GM18520 (cell line): Measurements from ENCODE around the gene GHRHR.

Experiments
- ATAC-seq: cut with Tn5 transposase; IDR thresholded peaks from one replicate; pipeline ENCODE4 v1.9.1; 2021; ENCODE audit not compliant: unreplicated experiment

The GHRHR gene

GRCh38 chr7:30983914-30984247, 20.1 kb downstream of the GHRHR start:
- ATAC-seq, result no peak

GRCh38 chr7:30984359-30985107, 20.8 kb downstream of the GHRHR start:
- no peak for ATAC-seq

GRCh38 chr7:30985756-30986155, 22.0 kb downstream of the GHRHR start:
- ATAC-seq, result no peak

- ATAC-seq, result no peak
These were observed 22.6 kb downstream of the GHRHR start for GRCh38 chr7:30986331-30986730.

GRCh38 chr7:30986738-30987137, 23.0 kb downstream of the GHRHR start:
- ATAC-seq, result no peak

- ATAC-seq, result no peak
These were observed 23.4 kb downstream of the GHRHR start for GRCh38 chr7:30987178-30987577.

GRCh38 chr7:30987936-30988335, 24.2 kb downstream of the GHRHR start:
- no peak for ATAC-seq

- no peak for ATAC-seq
These were observed 24.7 kb downstream of the GHRHR start for GRCh38 chr7:30988351-30989005.

GRCh38 chr7:30989008-30989823, 25.5 kb downstream of the GHRHR start:
- no peak for ATAC-seq

GRCh38 chr7:30989824-30990672, 26.3 kb downstream of the GHRHR start:
- ATAC-seq, result no peak

GRCh38 chr7:30990673-30991170, 27.0 kb downstream of the GHRHR start:
- no peak for ATAC-seq

GRCh38 chr7:30992414-30992813, 28.7 kb downstream of the GHRHR start:
- no peak for ATAC-seq

- ATAC-seq, result no peak
These were observed 30.7 kb downstream of the GHRHR start for GRCh38 chr7:30994206-30995100.

- ATAC-seq, result no peak
These were observed 31.8 kb downstream of the GHRHR start for GRCh38 chr7:30995536-30995935.

- no peak for ATAC-seq
These were observed 32.5 kb downstream of the GHRHR start for GRCh38 chr7:30996256-30996655.

- no peak for ATAC-seq
These were observed 33.1 kb downstream of the GHRHR start for GRCh38 chr7:30996883-30997282.

GRCh38 chr7:30997316-30997715, 33.6 kb downstream of the GHRHR start:
- ATAC-seq, result no peak

- no peak for ATAC-seq
These were observed 34.4 kb downstream of the GHRHR start for GRCh38 chr7:30998180-30998579.

GRCh38 chr7:31000161-31000693, 36.5 kb downstream of the GHRHR start:
- ATAC-seq, result no peak

GRCh38 chr7:31000779-31001178, 37.0 kb downstream of the GHRHR start:
- ATAC-seq, result no peak
